Ascending aorta (tissue), 2 donors: ENCODE measurements around the gene VEGFB. TPM values are rescaled to one million over a fixed set of nuclear protein-coding genes. Genes with fewer than 3 reads are reported as not detected.

Experiments
- DNase-seq, 2 donors: peaks; one replicate each; pipeline ENCODE4 v3.0.0-alpha.2; 2019; ENCODE audit warnings: low spot score in 2 of 2
- H3K27ac ChIP-seq, 2 donors: fragments of 200-600 bp; sonication (generic); one replicate each; pipeline ENCODE4 v1.5.1; 2016 to 2017; ENCODE audit warnings: mild to moderate bottlenecking in 1 of 2
- H3K27me3 ChIP-seq: fragments of 200-600 bp; sonication (generic); one replicate; pipeline ENCODE4 v1.5.1; 2017
- H3K36me3 ChIP-seq, 2 donors: fragments of 200-600 bp; sonication (generic); one replicate each; pipeline ENCODE4 v1.5.1; 2016
- H3K4me1 ChIP-seq, 2 donors: fragments of 200-600 bp; sonication (generic); one replicate each; pipeline ENCODE4 v1.5.1; 2016 to 2017; ENCODE audit warnings: mild to moderate bottlenecking in 1 of 2
- H3K4me3 ChIP-seq, 2 donors: fragments of 200-600 bp; sonication (generic); one replicate each; pipeline ENCODE4 v1.5.1; 2016 to 2017; ENCODE audit warnings: mild to moderate bottlenecking in 1 of 2
- H3K9me3 ChIP-seq, 2 donors: fragments of 200-600 bp; sonication (generic); one replicate each; pipeline ENCODE4 v1.5.1; 2016
- CTCF ChIP-seq, 3 experiments: fragments of 200-600 bp in 2 of 3; fragments of 450-650 bp in 1 of 3; sonication (generic) in 2 of 3; IDR thresholded peaks; one replicate each; pipeline ENCODE4 v1.5.1; 2016 to 2019; ENCODE audit warnings: antibody characterized with exemption in 3 of 3, mild to moderate bottlenecking in 1 of 3, moderate library complexity in 1 of 3
- intact Hi-C: fragments of 100-400 bp; cut with DNase I; formaldehyde crosslinking; loops from one replicate; pipeline ENCODE4 v1.15.1; 2023
- total RNA-seq: library from RNA; depleted of rRNA; stranded (reverse); fragments of >200 nt; gene quantifications from one replicate; pipeline ENCODE4 v1.1.0, GENCODE V29; 2016

VEGFB gene
- total RNA-seq, 1 donor from 2014 or later: 188 TPM

GRCh38 chr11:64263021-64263946 lies 28.9 kb downstream of the VEGFB start:
- Histone ChIP-seq H3K27ac (no peak overlapping the region), H3K27me3 (no peaks in the 10 kb centered on the region), H3K36me3 (peaks cover 69 to 85% of the 10 kb centered on the region in 2 donors), H3K4me3 (no peak overlapping the region), H3K9me3 (no peaks in the 10 kb centered on the region), H3K4me1 (peaks cover 5 to 14% of the 10 kb centered on the region in 2 donors)
- intact Hi-C loops: no loop called here
- TF ChIP-seq CTCF (IDR thresholded peaks at IDR 0.05): no peak
- no peak for DNase-seq

- intact Hi-C loops: no loop called here
- H3K36me3 ChIP-seq: peaks cover 62 to 78% of the 10 kb centered on the region in 2 donors
- DNase-seq: no peak
Observed at GRCh38 chr11:64263947-64264317, 29.5 kb downstream of the VEGFB start.

GRCh38 chr11:64264371-64264852 lies 30.0 kb downstream of the VEGFB start:
- Histone ChIP-seq H3K4me1 (peaks cover 11 to 23% of the 10 kb centered on the region in 2 donors), H3K9me3 (no peaks in the 10 kb centered on the region), H3K27ac (no peak overlapping the region), H3K36me3 (peaks cover 58 to 74% of the 10 kb centered on the region in 2 donors), H3K27me3 (no peaks in the 10 kb centered on the region), H3K4me3 (no peak overlapping the region)
- no peak for TF ChIP-seq CTCF (IDR thresholded peaks at IDR 0.05)
- intact Hi-C loops: no loop called here
- DNase-seq: no peak

More at GRCh38 chr11:64263947-64264317, 29.5 kb downstream of the VEGFB start:
- H3K27me3 ChIP-seq: no peaks in the 10 kb centered on the region
- TF ChIP-seq CTCF (IDR thresholded peaks at IDR 0.05): no peak
- H3K27ac ChIP-seq: no peak overlapping the region
- peaks cover 11 to 20% of the 10 kb centered on the region in 2 donors for H3K4me1 ChIP-seq
- H3K9me3 ChIP-seq: no peaks in the 10 kb centered on the region
- no peak overlapping the region for H3K4me3 ChIP-seq

- H3K9me3 ChIP-seq: no peaks in the 10 kb centered on the region
- DNase-seq: no peak
Observed at GRCh38 chr11:64265176-64266160, 31.1 kb downstream of the VEGFB start.

More at GRCh38 chr11:64265176-64266160, 31.1 kb downstream of the VEGFB start:
- intact Hi-C loops: no loop called here
- no peaks in the 10 kb centered on the region for H3K27me3 ChIP-seq
- no peak for TF ChIP-seq CTCF (IDR thresholded peaks at IDR 0.05)
- H3K4me1 ChIP-seq: peaks cover 11 to 23% of the 10 kb centered on the region in 2 donors
- no peak overlapping the region for H3K4me3 ChIP-seq
- H3K36me3 ChIP-seq: peaks cover 48 to 65% of the 10 kb centered on the region in 2 donors
- H3K27ac ChIP-seq: no peak overlapping the region
